Measurements from ENCODE around the gene CSPG4. TPM values are rescaled to one million over a fixed set of nuclear protein-coding genes. Genes with fewer than 3 reads are reported as not detected.

The CSPG4 gene
- total RNA-seq, 1 donor from 2014 or later: 9.1 TPM

DNA sequence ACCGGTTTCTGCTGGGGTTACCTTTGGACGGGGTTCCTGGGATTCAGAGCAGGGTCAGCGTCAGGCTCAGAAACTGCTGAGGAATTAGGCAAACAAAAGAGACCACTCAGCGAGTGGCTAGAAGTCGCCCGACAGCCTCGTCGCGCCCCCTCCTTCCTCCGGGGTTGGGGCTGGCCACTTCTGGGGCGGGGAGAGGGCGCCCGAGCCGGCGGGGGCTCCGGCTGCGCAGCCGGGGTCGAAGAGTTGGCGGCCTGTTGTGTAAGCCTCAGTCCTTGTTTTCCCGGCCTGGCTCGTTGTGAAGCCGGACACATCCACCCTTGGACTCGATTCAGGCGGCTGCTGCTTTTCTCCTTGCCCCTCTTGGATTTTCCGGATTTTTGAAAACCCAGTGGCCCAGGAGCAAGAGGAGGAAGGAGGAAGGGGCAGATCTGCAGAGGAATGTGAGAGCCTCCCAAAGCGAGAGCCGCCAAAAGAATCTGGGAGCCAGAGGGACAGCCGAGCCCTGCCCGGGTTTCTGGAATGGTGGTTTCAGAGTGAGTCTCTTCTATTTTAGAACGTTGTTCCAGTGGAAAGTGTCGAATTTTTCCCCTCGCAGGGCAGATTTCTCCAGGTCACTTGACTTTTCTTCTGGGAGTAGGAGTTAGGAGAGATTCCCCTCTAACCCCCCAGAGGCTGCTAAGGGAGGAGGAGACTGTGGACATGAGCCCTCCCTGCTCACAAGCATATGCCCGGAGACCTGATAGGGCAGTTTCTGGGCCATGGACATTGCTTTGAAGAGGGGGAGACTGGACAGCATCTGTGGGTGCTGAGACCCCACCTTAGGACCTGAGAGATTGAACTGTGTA lies 64.3 kb downstream of the CSPG4 start:
- H3K27ac ChIP-seq (replicated peaks): peak overlapping the region; percentile 98
- H3K4me3 ChIP-seq: peak overlapping the region; percentile 95
- intact Hi-C loops (cut with micrococcal nuclease): no loop called here
- DNase-seq: peak; percentile 50
- peaks cover 79% of the 10 kb centered on the region for H3K4me1 ChIP-seq
- TF ChIP-seq, protein P1, sequence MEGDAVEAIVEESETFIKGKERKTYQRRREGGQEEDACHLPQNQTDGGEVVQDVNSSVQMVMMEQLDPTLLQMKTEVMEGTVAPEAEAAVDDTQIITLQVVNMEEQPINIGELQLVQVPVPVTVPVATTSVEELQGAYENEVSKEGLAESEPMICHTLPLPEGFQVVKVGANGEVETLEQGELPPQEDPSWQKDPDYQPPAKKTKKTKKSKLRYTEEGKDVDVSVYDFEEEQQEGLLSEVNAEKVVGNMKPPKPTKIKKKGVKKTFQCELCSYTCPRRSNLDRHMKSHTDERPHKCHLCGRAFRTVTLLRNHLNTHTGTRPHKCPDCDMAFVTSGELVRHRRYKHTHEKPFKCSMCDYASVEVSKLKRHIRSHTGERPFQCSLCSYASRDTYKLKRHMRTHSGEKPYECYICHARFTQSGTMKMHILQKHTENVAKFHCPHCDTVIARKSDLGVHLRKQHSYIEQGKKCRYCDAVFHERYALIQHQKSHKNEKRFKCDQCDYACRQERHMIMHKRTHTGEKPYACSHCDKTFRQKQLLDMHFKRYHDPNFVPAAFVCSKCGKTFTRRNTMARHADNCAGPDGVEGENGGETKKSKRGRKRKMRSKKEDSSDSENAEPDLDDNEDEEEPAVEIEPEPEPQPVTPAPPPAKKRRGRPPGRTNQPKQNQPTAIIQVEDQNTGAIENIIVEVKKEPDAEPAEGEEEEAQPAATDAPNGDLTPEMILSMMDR (IDR thresholded peaks at IDR 0.05; ENCODE audit: borderline replicate concordance): no peak
- H3K27me3 ChIP-seq (ENCODE audit: low read depth): no peaks in the 10 kb centered on the region
- no peaks in the 10 kb centered on the region for H3K9me3 ChIP-seq (replicated peaks)
- peaks cover 16% of the 10 kb centered on the region for H3K36me3 ChIP-seq

DNA sequence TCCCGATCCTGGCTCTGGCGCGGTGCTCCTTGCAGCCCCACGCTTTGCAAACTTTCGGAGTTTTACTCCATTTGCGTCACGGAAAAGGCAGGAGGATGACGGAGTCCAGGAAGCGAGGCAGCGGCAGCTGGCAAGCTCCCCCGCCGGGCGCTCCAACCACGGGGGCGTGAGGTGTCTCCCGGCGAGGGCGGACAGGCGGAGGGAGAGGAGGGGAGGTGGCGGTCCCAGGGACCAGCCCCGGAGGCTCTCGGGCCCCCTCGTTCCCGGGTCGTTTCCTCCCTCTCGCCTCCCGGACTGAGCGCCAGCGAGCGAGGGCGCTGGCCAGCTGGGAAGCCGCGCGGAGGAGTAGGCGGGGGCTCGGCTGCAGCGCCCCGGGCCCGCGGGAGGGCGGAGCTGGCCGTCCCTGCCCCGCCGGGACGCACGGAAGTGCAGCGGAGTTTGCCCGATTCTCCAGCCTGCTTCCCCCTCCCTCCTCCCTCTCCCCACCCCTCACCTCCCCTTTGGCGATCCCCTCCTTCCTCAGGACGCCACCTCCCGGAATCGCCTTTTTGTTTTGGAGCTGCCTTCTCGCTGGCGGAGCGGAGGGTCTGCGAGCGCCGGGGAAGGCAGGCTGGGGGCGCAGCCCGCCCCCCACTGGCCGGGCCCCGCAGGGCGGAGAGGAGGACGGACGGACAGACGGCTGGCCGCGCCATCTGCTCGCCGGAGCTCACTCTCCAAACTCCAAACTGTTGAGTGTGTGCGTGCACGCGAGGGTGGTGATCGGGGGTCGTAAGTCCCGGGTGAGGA lies 65.1 kb downstream of the CSPG4 start, which contains the start of gene SNX33:
TSS of gene SNX33 (plus strand) at position 543 of the 786 bp plus-strand sequence. CDS start 1,191 bp downstream, outside the sequence.
- Histone ChIP-seq H3K36me3 (peaks cover 16% of the 10 kb centered on the region), H3K4me3 (peak within 1 kb of the TSS; percentile 95), H3K9me3 (replicated peaks) (no peaks in the 10 kb centered on the region), H3K27ac (replicated peaks) (peak within 1 kb of the TSS; percentile 98), H3K4me1 (peaks cover 71% of the 10 kb centered on the region), H3K27me3 (ENCODE audit: low read depth) (no peaks in the 10 kb centered on the region)
- TF ChIP-seq, protein P1 (IDR thresholded peaks at IDR 0.05; ENCODE audit: borderline replicate concordance): peak; percentile 62
- intact Hi-C loops (cut with micrococcal nuclease): no loop called here
- DNase-seq: peak; percentile 85

GRCh38 chr15:75646944-75647364 lies 65.7 kb downstream of the CSPG4 start:
- peak overlapping the region; percentile 98 for H3K27ac ChIP-seq (replicated peaks)
- DNase-seq: no peak
- H3K4me3 ChIP-seq: peak overlapping the region; percentile 95
- H3K36me3 ChIP-seq: peaks cover 16% of the 10 kb centered on the region
- intact Hi-C loops (cut with micrococcal nuclease): no loop called here
- no peaks in the 10 kb centered on the region for H3K27me3 ChIP-seq (ENCODE audit: low read depth)
- H3K4me1 ChIP-seq: peaks cover 65% of the 10 kb centered on the region
- no peaks in the 10 kb centered on the region for H3K9me3 ChIP-seq (replicated peaks)
- TF ChIP-seq, protein P1 (IDR thresholded peaks at IDR 0.05; ENCODE audit: borderline replicate concordance): no peak

DNA sequence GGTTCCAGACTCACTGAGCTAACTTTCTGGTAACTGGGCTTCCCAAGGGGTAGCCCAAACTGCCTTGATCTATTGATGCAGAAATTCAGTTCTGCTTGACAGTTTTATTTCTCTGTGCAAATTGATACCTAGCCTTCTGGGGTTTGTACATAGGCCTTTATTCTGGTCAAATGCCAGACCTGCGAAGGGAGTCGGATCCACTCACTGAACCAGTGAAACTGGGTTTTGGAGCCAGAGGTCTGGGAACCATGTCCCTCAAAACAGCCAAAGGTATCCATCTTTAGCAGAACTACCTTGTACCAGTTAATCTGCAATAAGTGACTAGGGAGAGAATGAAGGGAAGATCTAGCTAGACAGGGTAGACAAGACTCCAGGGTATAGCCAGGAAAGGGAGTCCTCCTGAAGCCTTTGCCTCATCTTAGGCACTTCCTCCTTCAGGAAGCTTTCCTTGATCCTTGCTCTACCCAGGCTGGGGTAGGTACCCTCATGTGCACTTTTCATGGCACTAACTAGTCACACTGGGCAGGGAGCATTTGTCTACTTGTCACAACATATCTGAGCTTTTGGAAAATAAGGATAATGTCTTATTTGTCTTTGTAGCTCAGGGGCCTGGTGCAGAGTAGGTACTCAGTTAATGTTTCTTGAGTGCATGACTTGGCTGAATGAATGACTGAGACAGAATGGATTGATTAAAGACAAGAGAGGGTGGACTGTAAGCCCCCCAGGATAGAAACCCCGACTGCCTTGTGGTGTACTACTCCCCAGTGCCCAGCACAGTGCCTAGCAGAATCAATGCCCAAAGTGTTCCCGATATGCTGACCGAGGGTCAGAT lies 66.3 kb downstream of the CSPG4 start:
- H3K27me3 ChIP-seq (ENCODE audit: low read depth): no peaks in the 10 kb centered on the region
- intact Hi-C loops (cut with micrococcal nuclease): no loop called here
- no peaks in the 10 kb centered on the region for H3K9me3 ChIP-seq (replicated peaks)
- peaks cover 59% of the 10 kb centered on the region for H3K4me1 ChIP-seq
- H3K36me3 ChIP-seq: peaks cover 16% of the 10 kb centered on the region
- peak overlapping the region; percentile 95 for H3K4me3 ChIP-seq
- H3K27ac ChIP-seq (replicated peaks): peak overlapping the region; percentile 98
- TF ChIP-seq, protein P1 (IDR thresholded peaks at IDR 0.05; ENCODE audit: borderline replicate concordance): no peak
- no peak for DNase-seq

DNA sequence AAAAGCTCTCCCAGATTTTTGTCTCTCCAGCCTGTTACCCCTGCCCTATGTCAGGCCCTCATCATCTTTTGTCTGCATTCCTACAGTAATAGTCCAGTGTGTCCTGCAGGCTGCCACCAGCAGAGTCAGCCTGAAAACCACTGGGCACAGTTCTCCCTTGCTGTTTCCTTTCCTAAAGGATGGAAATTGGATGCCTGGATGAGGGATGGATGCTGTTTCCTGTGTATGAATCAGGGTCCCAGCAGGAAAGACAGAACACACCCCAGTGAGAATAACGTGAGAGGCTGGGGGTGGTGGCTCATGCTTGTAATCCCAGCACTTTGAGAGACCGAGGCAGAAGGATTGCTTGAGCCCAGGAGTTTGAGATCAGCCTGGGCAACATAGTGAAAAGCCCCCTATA lies 68.3 kb downstream of the CSPG4 start:
- Histone ChIP-seq H3K36me3 (peaks cover 2% of the 10 kb centered on the region), H3K9me3 (replicated peaks) (no peaks in the 10 kb centered on the region), H3K4me1 (peaks cover 54% of the 10 kb centered on the region), H3K4me3 (no peak overlapping the region), H3K27ac (replicated peaks) (no peak overlapping the region), H3K27me3 (ENCODE audit: low read depth) (no peaks in the 10 kb centered on the region)
- intact Hi-C loops (cut with micrococcal nuclease): no loop called here
- no peak for DNase-seq
- TF ChIP-seq, protein P1 (IDR thresholded peaks at IDR 0.05; ENCODE audit: borderline replicate concordance): no peak
